Neural cell (in vitro differentiated cells): ENCODE data around the gene ARHGDIB. TPM values are rescaled to one million over a fixed set of nuclear protein-coding genes. Genes with fewer than 3 reads are reported as not detected.

ENCODE experiments used
- H2AFZ ChIP-seq: fragments of 200-600, 300-800 bp; sonication (generic), shearing (Covaris generic); 2 replicates; pipeline ENCODE4 v1.6.0; 2014; ENCODE audit warnings: low read depth, mild to moderate bottlenecking, antibody characterized with exemption, low read length, moderate library complexity
- H3F3A ChIP-seq: fragments of 200-600 bp; shearing (Covaris generic); 2 replicates; pipeline ENCODE4 v1.6.1; 2016; ENCODE audit warnings: mild to moderate bottlenecking, moderate library complexity, mixed read lengths, antibody characterized with exemption, low read length; ENCODE audit not compliant: insufficient read depth, poor library complexity, severe bottlenecking
- H3K27ac ChIP-seq: fragments of 200-600, 300-800 bp; sonication (generic), shearing (Covaris generic); 2 replicates; pipeline ENCODE4 v1.5.1; 2014; ENCODE audit warnings: mild to moderate bottlenecking, low read length, moderate library complexity
- H3K27me3 ChIP-seq: fragments of 300-800, 200-600 bp; sonication (generic), shearing (Covaris generic); 2 replicates; pipeline ENCODE4 v1.6.0; 2014; ENCODE audit warnings: mild to moderate bottlenecking, low read depth, low read length, moderate library complexity; ENCODE audit not compliant: insufficient read depth
- H3K36me3 ChIP-seq: fragments of 300-800, 200-600 bp; sonication (generic), shearing (Covaris generic); 2 replicates; pipeline ENCODE4 v1.5.1; 2014; ENCODE audit warnings: mild to moderate bottlenecking, antibody characterized with exemption, low read length, moderate library complexity; ENCODE audit not compliant: insufficient read depth
- H3K4me2 ChIP-seq: fragments of 300-800, 200-600 bp; sonication (generic), shearing (Covaris generic); 2 replicates; pipeline ENCODE4 v1.6.0; 2014; ENCODE audit warnings: mild to moderate bottlenecking, low read length
- H3K4me3 ChIP-seq: fragments of 300-800, 200-600 bp; sonication (generic), shearing (Covaris generic); 2 replicates; pipeline ENCODE4 v1.5.1; 2014; ENCODE audit warnings: mild to moderate bottlenecking, low read length, moderate library complexity
- H3K79me2 ChIP-seq: fragments of 200-600 bp; shearing (Covaris generic); replicated peaks from 2 replicates; pipeline ENCODE4 v1.6.0; 2014; ENCODE audit warnings: mild to moderate bottlenecking, low read length, moderate library complexity; ENCODE audit not compliant: insufficient read depth
- H3K9ac ChIP-seq: fragments of 300-800, 200-600 bp; sonication (generic), shearing (Covaris generic); 2 replicates; pipeline ENCODE4 v1.6.1; 2016; ENCODE audit warnings: mild to moderate bottlenecking, low read length, mixed read lengths
- H3K9me2 ChIP-seq: fragments of 200-600 bp; shearing (Covaris generic); 2 replicates; pipeline ENCODE4 v1.6.1; 2016; ENCODE audit warnings: mild to moderate bottlenecking, low read length, mixed read lengths; ENCODE audit not compliant: insufficient read depth
- H3K9me3 ChIP-seq: fragments of 200-600, 300-800 bp; sonication (generic), shearing (Covaris generic); 2 replicates; pipeline ENCODE4 v1.6.1; 2016; ENCODE audit warnings: mild to moderate bottlenecking, mixed run types, low read length, moderate library complexity, mixed read lengths
- H4K20me1 ChIP-seq: fragments of 200-600 bp; shearing (Covaris generic); 2 replicates; pipeline ENCODE4 v1.6.1; 2016; ENCODE audit warnings: mild to moderate bottlenecking, mixed run types; ENCODE audit not compliant: insufficient read depth
- EP300 ChIP-seq: fragments of 450-650 bp; conservative IDR thresholded peaks from 2 replicates; pipeline ENCODE4 v1.6.1; 2014; ENCODE audit warnings: antibody characterized with exemption, mild to moderate bottlenecking, moderate library complexity; ENCODE audit not compliant: poor library complexity, severe bottlenecking
- EZH2 ChIP-seq: fragments of 200-600, 300-800 bp; shearing (Covaris generic), sonication (generic); IDR thresholded peaks from 2 replicates; pipeline ENCODE4 v1.6.1; 2014; ENCODE audit warnings: antibody characterized with exemption, low read length, borderline replicate concordance, mild to moderate bottlenecking; ENCODE audit not compliant: insufficient read depth, poor library complexity, severe bottlenecking
- MXI1 ChIP-seq: fragments of 450-650 bp; conservative IDR thresholded peaks from 2 replicates; pipeline ENCODE4 v1.6.1; 2014; ENCODE audit warnings: antibody characterized with exemption, mild to moderate bottlenecking; ENCODE audit not compliant: poor library complexity, severe bottlenecking
- POLR2AphosphoS5 ChIP-seq: IDR thresholded peaks from 2 replicates; pipeline ENCODE4 v1.6.1; 2012
- RAD21 ChIP-seq: fragments of 450-650 bp; conservative IDR thresholded peaks from 2 replicates; pipeline ENCODE4 v1.6.1; 2014; ENCODE audit warnings: antibody characterized with exemption, mild to moderate bottlenecking, moderate library complexity
- SMC3 ChIP-seq: fragments of 450-650 bp; conservative IDR thresholded peaks from 2 replicates; pipeline ENCODE4 v1.6.1; 2014; ENCODE audit warnings: antibody characterized with exemption, mild to moderate bottlenecking, moderate library complexity; ENCODE audit not compliant: poor library complexity
- TAF1 ChIP-seq: IDR thresholded peaks from 2 replicates; pipeline ENCODE4 v1.6.1; 2012; ENCODE audit warnings: low read depth
- polyA plus RNA-seq: library from polyadenylated mRNA; depleted of rRNA; stranded (reverse); fragments of >200 nt; gene quantifications from 2 replicates; pipeline ENCODE4 v1.2.3, GENCODE V29; 2014
- TF ChIP-seq, protein P1 (sequence below): fragments of 450-650 bp; IDR thresholded peaks from 2 replicates; pipeline ENCODE4 v1.5.1; 2014; ENCODE audit warnings: antibody characterized with exemption, mild to moderate bottlenecking, moderate library complexity; ENCODE audit not compliant: poor library complexity, severe bottlenecking
- TF ChIP-seq, protein P2 (sequence below): IDR thresholded peaks from 2 replicates; pipeline ENCODE4 v1.6.1; 2012; ENCODE audit warnings: borderline replicate concordance

ARHGDIB gene
- polyA plus RNA-seq, 1 donor from 2014 or later = 7.7 TPM

DNA sequence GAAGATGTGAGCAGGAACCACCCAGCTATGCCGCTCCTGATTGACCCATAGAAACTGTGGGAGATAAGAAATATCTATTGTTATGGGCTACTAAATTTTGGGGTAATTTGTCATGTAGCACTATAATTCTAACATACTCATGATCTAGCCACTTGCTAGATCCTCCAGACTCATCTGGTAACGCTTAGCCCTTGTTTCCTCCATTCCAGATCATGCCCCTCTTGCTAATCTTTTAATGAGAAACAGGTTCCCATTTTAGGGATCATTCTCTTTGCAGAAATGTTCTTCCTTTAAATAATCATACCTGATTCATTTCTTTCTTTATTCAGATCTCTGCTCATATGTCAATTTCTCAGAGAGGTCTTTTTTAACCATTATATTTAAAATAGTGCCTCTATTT, 3.8 kb upstream of the ARHGDIB start:
- Histone ChIP-seq H3K27ac (no peak overlapping the region), H3K36me3 (no peaks in the 10 kb centered on the region), H3F3A (no peaks in the 10 kb centered on the region), H3K4me3 (no peak overlapping the region), H3K9me2 (no peaks in the 10 kb centered on the region), H3K79me2 (no peaks in the 10 kb centered on the region), H4K20me1 (no peaks in the 10 kb centered on the region), H3K9me3 (no peaks in the 10 kb centered on the region), H2AFZ (no peak overlapping the region), H3K4me2 (no peak overlapping the region), H3K9ac (no peak overlapping the region), H3K27me3 (no peaks in the 10 kb centered on the region)
- TF ChIP-seq MXI1 (no peak), EP300 (no peak), SMC3 (no peak), POLR2AphosphoS5 (no peak), TAF1 (no peak), EZH2 (no peak), RAD21 (no peak)
- TF ChIP-seq, protein P1, sequence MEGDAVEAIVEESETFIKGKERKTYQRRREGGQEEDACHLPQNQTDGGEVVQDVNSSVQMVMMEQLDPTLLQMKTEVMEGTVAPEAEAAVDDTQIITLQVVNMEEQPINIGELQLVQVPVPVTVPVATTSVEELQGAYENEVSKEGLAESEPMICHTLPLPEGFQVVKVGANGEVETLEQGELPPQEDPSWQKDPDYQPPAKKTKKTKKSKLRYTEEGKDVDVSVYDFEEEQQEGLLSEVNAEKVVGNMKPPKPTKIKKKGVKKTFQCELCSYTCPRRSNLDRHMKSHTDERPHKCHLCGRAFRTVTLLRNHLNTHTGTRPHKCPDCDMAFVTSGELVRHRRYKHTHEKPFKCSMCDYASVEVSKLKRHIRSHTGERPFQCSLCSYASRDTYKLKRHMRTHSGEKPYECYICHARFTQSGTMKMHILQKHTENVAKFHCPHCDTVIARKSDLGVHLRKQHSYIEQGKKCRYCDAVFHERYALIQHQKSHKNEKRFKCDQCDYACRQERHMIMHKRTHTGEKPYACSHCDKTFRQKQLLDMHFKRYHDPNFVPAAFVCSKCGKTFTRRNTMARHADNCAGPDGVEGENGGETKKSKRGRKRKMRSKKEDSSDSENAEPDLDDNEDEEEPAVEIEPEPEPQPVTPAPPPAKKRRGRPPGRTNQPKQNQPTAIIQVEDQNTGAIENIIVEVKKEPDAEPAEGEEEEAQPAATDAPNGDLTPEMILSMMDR = no peak

DNA sequence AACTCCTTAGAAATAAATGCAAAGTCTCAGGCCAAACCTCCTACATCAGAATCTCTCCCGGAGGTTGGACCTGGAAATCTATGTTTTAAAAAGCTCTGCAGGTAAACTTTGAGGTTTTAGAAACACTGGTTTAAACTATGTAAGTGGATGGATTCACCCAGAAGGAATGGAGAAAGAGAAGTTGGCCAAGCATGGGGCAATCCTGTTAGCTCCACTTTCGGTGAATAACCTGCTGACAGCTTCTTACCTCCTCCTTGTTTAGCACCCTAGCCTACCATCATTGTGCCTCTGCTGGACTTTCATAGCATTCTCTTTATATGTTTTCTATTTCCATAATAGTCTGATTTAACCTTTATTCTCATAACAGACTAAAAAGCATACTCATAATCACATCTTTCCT, 3.0 kb upstream of the ARHGDIB start:
- TF ChIP-seq SMC3 (no peak), EZH2 (no peak), MXI1 (no peak), POLR2AphosphoS5 (no peak), TAF1 (no peak), RAD21 (no peak), EP300 (no peak)
- TF ChIP-seq, protein P2, sequence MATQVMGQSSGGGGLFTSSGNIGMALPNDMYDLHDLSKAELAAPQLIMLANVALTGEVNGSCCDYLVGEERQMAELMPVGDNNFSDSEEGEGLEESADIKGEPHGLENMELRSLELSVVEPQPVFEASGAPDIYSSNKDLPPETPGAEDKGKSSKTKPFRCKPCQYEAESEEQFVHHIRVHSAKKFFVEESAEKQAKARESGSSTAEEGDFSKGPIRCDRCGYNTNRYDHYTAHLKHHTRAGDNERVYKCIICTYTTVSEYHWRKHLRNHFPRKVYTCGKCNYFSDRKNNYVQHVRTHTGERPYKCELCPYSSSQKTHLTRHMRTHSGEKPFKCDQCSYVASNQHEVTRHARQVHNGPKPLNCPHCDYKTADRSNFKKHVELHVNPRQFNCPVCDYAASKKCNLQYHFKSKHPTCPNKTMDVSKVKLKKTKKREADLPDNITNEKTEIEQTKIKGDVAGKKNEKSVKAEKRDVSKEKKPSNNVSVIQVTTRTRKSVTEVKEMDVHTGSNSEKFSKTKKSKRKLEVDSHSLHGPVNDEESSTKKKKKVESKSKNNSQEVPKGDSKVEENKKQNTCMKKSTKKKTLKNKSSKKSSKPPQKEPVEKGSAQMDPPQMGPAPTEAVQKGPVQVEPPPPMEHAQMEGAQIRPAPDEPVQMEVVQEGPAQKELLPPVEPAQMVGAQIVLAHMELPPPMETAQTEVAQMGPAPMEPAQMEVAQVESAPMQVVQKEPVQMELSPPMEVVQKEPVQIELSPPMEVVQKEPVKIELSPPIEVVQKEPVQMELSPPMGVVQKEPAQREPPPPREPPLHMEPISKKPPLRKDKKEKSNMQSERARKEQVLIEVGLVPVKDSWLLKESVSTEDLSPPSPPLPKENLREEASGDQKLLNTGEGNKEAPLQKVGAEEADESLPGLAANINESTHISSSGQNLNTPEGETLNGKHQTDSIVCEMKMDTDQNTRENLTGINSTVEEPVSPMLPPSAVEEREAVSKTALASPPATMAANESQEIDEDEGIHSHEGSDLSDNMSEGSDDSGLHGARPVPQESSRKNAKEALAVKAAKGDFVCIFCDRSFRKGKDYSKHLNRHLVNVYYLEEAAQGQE = no peak
- TF ChIP-seq, protein P1 = no peak
- Histone ChIP-seq H3K9me3 (no peaks in the 10 kb centered on the region), H3K27ac (no peak overlapping the region), H3F3A (no peaks in the 10 kb centered on the region), H2AFZ (no peak overlapping the region), H3K79me2 (no peaks in the 10 kb centered on the region), H3K4me3 (no peak overlapping the region), H4K20me1 (no peaks in the 10 kb centered on the region), H3K9me2 (no peaks in the 10 kb centered on the region), H3K36me3 (no peaks in the 10 kb centered on the region), H3K27me3 (no peaks in the 10 kb centered on the region), H3K9ac (no peak overlapping the region), H3K4me2 (no peak overlapping the region)
